Nephron progenitor cell (in vitro differentiated cells): ENCODE results near the gene MANF.
"Not testable (repeated sequence)": the region's sequence is repeated elsewhere in the genome, so short reads cannot be mapped to it uniquely, and the experiment has no call there.

ENCODE experiments used
- DNase-seq: peaks from one replicate; pipeline ENCODE4 v3.0.0; 2021
- H3K27ac Mint-ChIP-seq: 2 replicates; pipeline ENCODE4 v1.8.0; 2021; ENCODE audit warnings: mild to moderate bottlenecking, moderate library complexity, mixed read lengths
- H3K27me3 Mint-ChIP-seq: 2 replicates; pipeline ENCODE4 v1.8.0; 2021; ENCODE audit warnings: mild to moderate bottlenecking, low read depth, mixed read lengths; ENCODE audit not compliant: poor library complexity
- H3K36me3 Mint-ChIP-seq: 2 replicates; pipeline ENCODE4 v1.8.0; 2021; ENCODE audit warnings: low read depth, mixed read lengths
- H3K4me1 Mint-ChIP-seq: 2 replicates; pipeline ENCODE4 v1.8.0; 2021; ENCODE audit warnings: mixed read lengths
- H3K4me3 Mint-ChIP-seq: 2 replicates; pipeline ENCODE4 v1.8.0; 2021; ENCODE audit warnings: mild to moderate bottlenecking, moderate library complexity, mixed read lengths
- H3K9me3 Mint-ChIP-seq: 2 replicates; pipeline ENCODE4 v1.8.0; 2021; ENCODE audit warnings: mild to moderate bottlenecking, moderate library complexity, mixed read lengths
- TF ChIP-seq, protein P1 (sequence below): fragments of 200-600 bp; sonication (generic); IDR thresholded peaks from 2 replicates; pipeline ENCODE4 v1.5.0; 2021; ENCODE audit warnings: antibody characterized with exemption

Gene MANF

GRCh38 chr3:51361746-51362145 is 23.3 kb upstream of the MANF start:
- Mint-ChIP-seq H3K4me1 (no peaks in the 10 kb centered on the region), H3K4me3 (no peak overlapping the region), H3K36me3 (no peaks in the 10 kb centered on the region), H3K27me3 (peaks cover 10% of the 10 kb centered on the region), H3K9me3 (peaks cover 23% of the 10 kb centered on the region), H3K27ac (no peak overlapping the region)
- DNase-seq: no peak
- TF ChIP-seq, protein P1, sequence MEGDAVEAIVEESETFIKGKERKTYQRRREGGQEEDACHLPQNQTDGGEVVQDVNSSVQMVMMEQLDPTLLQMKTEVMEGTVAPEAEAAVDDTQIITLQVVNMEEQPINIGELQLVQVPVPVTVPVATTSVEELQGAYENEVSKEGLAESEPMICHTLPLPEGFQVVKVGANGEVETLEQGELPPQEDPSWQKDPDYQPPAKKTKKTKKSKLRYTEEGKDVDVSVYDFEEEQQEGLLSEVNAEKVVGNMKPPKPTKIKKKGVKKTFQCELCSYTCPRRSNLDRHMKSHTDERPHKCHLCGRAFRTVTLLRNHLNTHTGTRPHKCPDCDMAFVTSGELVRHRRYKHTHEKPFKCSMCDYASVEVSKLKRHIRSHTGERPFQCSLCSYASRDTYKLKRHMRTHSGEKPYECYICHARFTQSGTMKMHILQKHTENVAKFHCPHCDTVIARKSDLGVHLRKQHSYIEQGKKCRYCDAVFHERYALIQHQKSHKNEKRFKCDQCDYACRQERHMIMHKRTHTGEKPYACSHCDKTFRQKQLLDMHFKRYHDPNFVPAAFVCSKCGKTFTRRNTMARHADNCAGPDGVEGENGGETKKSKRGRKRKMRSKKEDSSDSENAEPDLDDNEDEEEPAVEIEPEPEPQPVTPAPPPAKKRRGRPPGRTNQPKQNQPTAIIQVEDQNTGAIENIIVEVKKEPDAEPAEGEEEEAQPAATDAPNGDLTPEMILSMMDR: no peak

DNA sequence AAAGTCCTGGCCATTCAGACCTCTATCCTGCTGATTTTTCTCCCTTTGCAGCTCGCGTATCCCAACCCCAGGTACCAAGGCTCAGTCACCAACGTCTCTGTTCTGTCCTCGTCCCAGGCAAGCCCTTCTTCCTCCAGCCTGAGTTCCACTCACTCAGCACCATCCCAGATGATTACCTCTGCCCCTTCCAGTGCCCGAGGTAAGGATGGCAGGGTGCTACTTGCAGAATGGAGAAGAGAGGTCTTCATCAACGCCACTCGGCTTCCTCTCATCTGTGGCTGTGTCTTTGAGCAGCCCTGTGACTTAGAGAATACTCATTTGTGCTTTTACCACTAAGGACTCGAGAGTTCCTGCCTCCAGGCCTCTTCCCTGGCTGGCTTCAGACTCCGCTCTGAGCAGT is 22.6 kb upstream of the MANF start:
- DNase-seq: no peak
- Mint-ChIP-seq H3K4me3 (no peak overlapping the region), H3K4me1 (no peaks in the 10 kb centered on the region), H3K36me3 (no peaks in the 10 kb centered on the region), H3K27ac (no peak overlapping the region), H3K9me3 (peaks cover 30% of the 10 kb centered on the region), H3K27me3 (peaks cover 10% of the 10 kb centered on the region)
- TF ChIP-seq, protein P1: no peak

DNA sequence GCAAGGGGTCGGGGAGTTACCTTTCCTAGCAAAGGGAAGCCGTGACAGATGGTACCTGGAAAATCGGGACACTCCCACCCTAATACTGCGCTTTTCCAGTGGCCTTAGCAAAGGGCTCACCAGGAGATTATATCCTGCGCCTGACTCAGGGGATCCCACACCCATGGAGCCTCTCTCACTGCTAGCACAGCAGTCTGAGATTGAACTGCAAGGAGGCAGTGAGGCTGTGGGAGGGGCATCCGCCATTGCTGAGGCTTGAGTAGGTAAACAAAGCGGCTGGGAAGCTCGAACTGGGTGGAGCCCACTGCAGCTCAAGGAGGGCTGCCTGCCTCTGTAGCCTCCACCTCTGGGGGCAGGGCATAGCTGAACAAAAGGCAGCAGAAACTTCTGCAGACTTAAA is 16.8 kb upstream of the MANF start:
- not testable (repeated sequence) for H3K27ac Mint-ChIP-seq, H3K4me3 Mint-ChIP-seq, H3K4me1 Mint-ChIP-seq

DNA sequence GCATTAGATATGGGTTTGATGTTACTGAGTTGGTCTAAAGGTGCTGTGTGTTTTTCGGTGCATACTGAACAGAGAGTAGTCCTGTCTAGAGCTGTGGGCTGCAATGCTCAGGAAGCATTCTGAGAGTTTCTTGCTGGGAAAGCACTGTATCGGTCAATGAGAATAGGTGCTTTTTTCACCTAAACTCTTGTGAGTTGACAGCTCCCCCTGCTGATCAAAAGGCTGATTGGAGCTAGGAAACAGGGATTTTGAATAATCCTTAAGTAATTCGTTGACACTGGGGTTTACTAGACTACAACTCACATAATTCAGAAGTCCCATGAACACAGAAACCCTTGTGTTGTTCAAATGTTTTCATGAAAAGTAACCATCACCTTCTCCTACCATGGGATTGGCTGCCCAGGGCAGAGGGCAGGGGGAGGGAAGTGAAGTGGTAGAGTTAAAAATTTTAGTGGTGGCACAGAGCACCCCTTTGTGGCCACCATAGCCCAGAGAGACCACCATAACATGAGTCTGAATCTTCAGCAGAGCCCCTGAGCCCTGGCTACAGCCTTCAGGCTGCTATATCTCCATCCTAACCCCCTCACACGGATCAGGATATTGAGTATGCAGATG is 13.0 kb upstream of the MANF start:
- H3K4me3 Mint-ChIP-seq: no peak overlapping the region
- H3K4me1 Mint-ChIP-seq: no peaks in the 10 kb centered on the region
- peaks cover 11% of the 10 kb centered on the region for H3K9me3 Mint-ChIP-seq
- H3K27ac Mint-ChIP-seq: no peak overlapping the region
- peaks cover 3% of the 10 kb centered on the region for H3K36me3 Mint-ChIP-seq
- TF ChIP-seq, protein P1: peak; percentile 73
- peak; percentile 64 for DNase-seq
- H3K27me3 Mint-ChIP-seq: peaks cover 7% of the 10 kb centered on the region

More for the DNA sequence above, 16.8 kb upstream of the MANF start:
- DNase-seq, H3K36me3 Mint-ChIP-seq, H3K27me3 Mint-ChIP-seq: not testable (repeated sequence)
- peaks cover 34% of the 10 kb centered on the region for H3K9me3 Mint-ChIP-seq

DNA sequence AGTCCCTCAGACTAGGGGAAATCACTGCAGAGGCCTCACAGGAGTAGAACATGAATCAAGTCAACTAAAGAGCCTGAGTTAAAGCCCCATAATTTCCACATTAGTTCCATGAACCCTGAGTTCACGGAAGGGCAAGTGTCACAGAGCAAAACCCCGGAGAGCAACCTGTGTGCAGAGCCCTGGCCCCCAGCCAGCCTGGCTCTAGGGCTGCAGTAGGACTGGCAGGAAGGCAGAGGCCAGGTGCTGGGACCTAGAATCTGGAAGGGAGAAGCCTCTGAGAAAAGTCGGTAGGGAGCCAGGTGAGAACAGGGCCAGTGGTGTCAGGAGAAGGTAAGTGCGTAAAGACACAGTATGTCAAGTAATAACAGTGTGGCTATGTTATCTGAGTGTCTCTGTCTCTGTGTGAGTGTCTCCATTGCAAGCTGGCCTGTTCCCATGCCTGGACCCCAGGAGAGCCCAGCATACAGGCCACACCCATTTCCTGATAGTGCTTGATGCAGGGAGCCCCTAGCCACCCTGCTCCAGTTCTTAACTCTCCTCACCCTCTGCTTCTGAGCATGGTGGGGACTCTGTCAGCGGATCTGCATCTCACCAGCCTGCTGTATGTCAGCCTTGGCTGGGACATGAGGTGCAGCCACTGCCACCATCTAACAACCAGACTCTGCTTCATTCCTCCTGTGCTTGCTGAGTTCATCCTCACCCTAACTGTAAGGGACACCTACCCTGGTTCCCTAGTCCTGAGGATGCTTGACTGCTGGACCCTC is 11.3 kb upstream of the MANF start:
- Mint-ChIP-seq H3K36me3 (no peaks in the 10 kb centered on the region), H3K9me3 (no peaks in the 10 kb centered on the region), H3K27me3 (peaks cover 7% of the 10 kb centered on the region), H3K4me3 (no peak overlapping the region), H3K27ac (peak overlapping the region; percentile 69), H3K4me1 (no peaks in the 10 kb centered on the region)
- TF ChIP-seq, protein P1: no peak
- DNase-seq: no peak

DNA sequence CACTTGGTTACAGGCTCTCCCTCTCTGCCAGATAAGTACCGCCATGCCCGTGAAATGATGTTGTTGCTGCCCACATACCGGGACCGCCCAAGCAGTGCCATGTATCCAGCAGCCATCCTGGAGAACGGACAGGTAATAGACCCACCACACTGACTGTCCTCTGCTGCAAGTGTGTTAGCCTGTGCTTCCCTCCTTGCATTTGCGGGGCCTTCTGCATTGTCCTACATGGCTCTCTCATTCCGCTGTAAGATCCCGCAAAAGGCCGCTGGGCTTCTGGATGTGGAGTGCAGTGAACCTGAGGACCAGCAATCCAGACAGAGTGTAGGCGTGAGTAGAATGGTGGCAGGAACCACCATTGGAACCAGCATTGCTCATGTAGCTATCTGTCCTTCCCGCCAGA is 10.6 kb upstream of the MANF start:
- Mint-ChIP-seq H3K9me3 (no peaks in the 10 kb centered on the region), H3K27me3 (peaks cover 10% of the 10 kb centered on the region), H3K27ac (no peak overlapping the region), H3K4me1 (no peaks in the 10 kb centered on the region), H3K4me3 (no peak overlapping the region), H3K36me3 (no peaks in the 10 kb centered on the region)
- TF ChIP-seq, protein P1: no peak
- DNase-seq: no peak
